CD4-positive, alpha-beta T cell treated with Interleukin-17A for 4 hours (primary cell): ENCODE results near the gene CKAP2.
"Not testable (repeated sequence)": the region's sequence is repeated elsewhere in the genome, so short reads cannot be mapped to it uniquely, and the experiment has no call there.

Experiments
- DNase-seq: peaks from one replicate; pipeline ENCODE4 v3.0.0-alpha.2; 2020; ENCODE audit warnings: mixed read lengths

CKAP2 gene

DNA sequence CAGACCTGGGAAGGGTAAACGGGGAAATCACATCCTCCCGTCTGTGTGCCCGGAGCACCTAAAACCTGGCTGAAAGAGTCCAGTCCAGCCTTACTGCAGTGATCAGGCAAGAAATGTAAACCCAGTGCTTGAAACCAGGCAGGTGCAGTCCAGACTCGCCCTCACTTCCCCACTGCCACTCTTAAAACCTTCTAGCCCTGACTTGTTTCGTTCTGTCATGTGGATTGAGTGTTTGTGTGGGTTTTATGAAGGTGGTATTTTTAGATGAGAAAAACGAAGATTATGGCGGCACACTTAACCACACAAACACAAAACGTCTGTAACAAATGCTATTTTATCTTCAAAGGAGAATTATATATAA lies 839 bp upstream of the CKAP2 start:
- DNase-seq, result peak; percentile 5

DNA sequence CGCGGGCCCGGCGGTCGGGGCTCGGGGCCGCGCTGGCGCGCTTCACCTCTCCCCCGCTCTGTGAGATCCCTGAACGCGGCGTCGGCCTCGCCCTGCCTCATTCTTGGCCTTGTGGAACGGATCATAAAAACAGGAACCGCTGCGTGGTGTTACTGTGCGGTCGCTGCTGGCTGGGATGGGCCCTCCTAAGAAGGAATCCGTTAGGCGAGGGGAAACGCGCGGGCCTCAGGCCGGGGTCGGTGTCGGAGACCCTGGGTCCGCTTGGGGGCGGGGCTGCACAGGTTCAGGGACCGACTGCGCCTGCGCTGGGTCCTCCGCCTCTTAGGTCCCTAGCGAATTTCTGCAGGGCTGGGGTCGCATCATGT lies 381 bp downstream of the CKAP2 start:
- peak; percentile 88 for DNase-seq

DNA sequence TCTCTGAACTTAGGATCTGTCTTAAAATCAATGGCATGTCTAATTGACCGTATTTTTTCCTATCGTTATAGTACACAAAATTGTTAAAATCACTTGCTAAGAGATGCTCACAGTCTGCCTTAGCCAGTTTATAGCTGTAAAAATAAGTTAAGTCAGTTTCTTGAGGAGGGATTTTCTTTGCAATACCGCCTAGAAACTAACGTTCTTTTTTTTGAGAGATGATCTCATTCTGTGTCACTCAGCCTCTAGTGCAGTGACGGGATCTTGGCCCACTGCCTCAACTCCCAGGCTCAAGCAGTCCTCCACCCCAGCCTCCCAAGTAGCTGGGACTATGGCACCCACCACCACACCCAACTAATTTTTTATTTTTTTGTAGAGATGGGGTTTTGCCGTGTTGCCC lies 4.4 kb downstream of the CKAP2 start:
- no peak for DNase-seq

DNA sequence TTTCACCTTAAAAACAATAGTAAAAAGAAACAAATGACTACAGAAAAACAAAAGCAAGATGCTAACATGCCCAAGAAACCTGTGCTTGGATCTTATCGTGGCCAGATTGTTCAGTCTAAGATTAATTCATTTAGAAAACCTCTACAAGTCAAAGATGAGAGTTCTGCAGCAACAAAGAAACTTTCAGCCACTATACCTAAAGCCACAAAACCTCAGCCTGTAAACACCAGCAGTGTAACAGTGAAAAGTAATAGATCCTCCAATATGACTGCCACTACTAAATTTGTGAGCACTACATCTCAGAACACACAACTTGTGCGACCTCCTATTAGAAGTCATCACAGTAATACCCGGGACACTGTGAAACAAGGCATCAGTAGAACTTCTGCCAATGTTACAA lies 6.0 kb downstream of the CKAP2 start:
- no peak for DNase-seq

DNA sequence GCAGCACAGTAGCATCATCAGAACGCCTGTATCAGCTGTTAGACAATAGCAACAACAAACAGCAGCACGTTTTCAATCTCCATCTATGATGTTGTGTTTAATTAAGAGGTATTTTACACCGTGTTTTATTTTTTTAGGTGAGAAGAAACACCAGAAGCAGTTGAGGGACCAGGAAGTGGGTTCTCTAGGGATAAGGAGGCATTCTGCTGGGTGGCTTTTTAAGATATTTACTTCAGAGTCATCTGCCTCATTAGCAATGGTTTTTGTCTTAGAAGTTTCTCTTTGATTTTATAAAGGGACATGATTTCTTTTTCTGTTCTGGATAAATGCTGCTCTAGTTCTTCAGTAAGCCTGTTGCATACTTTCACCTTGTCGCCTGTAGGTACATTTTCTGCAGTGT lies 8.2 kb downstream of the CKAP2 start:
- no peak for DNase-seq

DNA sequence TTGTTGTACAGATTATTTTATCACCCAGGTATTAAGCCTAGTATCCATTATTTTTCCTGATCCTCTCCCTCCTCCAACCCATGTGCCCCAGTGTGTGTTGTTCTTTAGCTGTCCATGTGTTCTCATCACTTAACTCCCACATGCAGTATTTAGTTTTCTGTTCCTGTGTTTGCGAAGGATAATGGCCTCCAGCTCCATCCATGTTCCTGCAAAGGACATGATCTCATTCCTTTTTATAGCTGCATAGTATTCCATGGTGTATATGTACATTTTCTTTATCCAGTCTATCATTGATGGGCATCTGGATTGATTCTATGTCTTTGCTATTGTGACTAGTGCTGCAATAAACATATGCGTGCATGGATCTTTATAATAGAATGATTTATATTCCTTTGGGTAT lies 13.2 kb downstream of the CKAP2 start:
- not testable (repeated sequence) for DNase-seq

DNA sequence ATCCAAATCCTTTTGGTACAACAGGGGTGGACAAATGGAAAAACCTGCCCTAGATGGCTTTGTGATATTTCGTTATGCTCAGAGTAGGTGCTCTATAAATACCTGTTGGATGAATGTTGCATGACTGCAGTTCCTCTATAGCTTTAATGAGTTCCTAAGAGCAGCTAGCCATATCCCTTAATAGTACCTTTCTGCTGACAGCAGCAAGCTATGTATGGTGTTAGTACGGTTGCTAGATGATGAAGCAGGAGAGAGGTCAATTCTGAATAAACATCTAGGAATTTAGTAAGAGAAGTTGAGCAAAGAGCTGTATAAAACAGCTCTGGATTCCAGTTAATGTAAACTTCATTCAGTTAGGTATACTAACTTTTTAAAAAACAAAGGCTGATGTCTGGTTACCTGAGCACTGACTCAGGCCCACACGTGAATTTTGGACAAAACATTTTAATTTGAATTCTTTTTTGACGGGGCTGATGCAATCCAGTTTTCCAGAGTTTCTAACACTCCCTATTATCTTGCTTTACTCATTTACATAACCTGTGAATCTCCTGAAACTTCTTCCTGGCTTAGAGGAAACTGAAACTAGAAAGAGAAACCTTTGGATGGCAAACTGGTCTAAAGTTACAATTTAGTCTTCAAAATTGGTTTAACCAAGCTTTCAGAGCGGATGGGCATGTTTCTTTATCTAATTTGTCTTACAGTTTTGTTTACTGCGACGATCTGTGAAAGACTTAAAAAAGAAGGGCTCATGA lies 25.6 kb downstream of the CKAP2 start:
- DNase-seq, result not testable (repeated sequence)

DNA sequence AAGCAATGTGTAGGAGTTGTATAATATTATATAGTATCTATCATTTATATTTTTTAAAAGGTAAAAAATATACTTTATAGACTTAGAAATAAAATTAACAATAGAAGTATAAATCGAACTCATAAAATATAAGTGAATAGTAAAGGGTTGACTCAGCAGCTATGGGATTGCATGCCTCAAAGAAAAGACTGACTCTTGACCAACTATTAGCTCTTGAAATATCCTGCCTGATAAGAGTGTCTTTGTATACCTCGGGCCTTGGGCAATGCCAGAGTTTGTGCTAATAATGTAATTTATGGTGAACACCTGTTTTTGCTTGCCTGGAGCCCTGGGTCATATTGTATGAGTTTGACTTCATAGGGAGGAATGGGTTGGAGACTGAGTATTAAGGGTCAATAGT lies 31.8 kb downstream of the CKAP2 start:
- not testable (repeated sequence) for DNase-seq

DNA sequence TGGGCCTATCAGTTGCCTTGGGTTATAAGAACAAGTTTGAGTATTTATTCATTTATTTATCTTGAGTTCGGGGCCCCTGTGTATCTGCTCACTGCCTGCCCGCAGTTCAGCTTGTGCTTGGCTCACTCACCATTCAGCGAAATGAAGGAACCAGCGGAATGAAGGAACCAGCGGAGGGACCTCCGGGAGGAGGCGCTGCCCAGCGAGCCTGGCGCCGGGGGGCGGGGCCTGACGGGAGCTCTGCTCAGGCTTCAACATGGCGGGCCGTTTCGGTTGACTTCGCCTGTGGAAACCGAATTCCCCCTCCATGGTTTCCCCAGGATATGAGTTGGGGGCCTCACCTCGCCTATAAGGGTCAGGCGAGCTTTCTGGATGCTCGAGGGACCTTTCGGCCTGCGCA lies 33.5 kb downstream of the CKAP2 start:
- DNase-seq, result not testable (repeated sequence)

DNA sequence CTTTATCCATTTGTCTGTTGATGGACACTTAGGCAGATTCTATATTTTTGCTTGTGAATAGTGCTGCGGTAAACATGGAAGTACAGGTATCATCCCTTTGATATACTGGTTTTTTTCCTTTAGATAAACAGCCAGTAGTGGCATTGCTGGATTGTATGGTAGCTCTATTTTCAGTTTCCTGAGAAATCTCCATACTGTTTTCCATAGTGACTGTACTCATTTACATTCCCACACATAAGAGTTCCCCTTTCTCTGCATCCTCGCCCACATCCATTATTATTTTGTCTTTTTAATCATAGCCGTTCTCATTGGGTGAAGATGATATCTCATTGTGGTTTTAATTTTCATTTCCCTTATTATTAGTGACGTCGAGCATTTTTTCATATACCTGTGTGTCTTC lies 35.7 kb downstream of the CKAP2 start:
- DNase-seq, result not testable (repeated sequence)

DNA sequence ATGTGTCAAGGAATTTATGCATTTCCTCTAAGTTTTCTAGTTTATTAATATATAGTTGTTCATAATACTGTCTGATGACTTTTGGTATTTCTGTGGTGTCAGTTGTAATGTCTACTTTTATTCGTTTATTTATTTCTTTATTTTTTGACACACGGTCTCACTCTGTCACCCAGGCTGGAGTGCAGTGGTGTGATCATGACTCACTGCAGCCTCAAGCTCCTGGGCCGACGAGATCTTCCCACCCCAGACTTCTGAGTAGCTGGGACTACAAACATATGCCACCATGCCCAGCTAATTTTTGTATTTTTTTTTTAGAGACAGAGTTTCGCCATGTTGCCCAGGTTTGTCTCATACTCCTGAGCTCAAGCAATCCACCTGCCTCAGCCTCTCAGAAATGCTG lies 39.0 kb downstream of the CKAP2 start:
- DNase-seq, result not testable (repeated sequence)

DNA sequence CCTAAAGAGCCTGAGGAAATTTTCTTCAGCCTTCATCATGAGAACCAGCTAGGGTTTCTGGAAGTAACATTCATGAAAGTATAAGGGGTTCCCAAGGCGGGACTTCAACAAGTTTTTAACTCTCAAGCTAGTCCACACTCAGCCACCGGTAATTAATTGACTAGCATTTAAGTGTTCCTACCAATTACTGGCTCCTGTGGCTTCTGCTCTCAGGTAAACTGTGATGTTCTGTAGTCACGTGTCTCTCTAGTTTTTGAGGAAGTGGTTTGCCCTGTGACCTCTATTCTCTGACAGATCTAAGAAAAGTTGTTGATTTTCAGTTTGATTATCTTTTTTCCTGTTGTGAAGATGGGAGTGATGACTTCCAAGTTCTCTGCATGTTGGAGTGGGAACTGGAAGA lies 42.7 kb downstream of the CKAP2 start:
- not testable (repeated sequence) for DNase-seq

DNA sequence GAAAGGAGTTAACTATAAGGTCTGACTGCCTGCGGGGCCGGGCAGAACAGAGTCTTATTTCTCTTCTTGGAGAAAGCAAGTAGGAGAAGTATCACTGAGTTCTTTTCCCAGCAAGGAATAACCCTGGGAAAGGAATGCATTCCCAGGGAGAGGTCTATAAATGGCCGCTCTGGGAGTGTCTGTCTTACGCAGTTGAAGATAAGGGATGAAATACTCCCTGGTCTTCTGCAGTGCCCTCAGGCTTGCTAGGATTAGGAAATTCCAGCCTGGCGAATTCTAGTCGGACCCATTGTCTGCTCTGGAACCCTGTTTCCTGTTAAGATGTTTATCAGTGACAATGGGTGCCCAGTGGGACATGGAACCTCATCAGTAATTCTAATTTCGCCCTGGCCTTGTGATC lies 47.0 kb downstream of the CKAP2 start:
- DNase-seq, result not testable (repeated sequence)

DNA sequence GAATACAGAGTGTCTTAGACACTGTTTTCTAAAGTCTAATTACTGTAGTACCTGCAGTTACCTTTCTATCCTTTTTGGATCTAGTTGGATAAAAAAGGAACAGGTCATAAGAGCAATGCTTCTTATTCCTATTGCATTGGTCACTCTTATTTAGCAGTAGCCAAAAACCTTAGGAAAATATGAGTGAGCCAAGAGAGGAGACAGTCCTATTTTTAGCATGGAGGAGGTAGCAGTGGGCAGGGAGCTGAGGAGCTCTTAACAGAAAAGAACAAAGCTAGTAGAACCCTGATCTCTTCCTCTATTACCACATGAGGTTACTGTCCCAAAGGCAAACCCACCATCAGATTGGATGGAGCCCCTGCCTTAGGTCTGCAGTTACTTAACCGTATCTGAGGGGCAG lies 50.6 kb downstream of the CKAP2 start:
- DNase-seq, result not testable (repeated sequence)

DNA sequence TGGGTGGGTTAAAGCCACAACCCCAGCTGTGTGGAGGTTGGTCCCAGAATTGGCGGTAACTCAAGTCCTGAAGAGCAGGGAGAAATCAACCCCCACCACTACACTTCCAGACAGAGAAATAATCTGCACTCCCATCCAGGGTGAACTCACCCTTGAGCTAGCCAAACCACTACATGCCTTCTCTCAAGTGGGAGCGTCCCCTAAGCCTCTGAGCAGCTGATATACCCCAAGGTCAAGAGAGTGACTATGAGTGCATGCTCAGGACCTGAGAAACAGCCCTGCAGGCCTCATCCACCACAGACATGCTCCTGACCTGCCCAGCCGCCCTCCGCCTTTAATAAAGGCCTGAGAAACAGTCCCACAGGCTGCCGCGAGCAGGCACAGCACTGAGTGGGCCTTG lies 54.3 kb downstream of the CKAP2 start:
- DNase-seq, result not testable (repeated sequence)

DNA sequence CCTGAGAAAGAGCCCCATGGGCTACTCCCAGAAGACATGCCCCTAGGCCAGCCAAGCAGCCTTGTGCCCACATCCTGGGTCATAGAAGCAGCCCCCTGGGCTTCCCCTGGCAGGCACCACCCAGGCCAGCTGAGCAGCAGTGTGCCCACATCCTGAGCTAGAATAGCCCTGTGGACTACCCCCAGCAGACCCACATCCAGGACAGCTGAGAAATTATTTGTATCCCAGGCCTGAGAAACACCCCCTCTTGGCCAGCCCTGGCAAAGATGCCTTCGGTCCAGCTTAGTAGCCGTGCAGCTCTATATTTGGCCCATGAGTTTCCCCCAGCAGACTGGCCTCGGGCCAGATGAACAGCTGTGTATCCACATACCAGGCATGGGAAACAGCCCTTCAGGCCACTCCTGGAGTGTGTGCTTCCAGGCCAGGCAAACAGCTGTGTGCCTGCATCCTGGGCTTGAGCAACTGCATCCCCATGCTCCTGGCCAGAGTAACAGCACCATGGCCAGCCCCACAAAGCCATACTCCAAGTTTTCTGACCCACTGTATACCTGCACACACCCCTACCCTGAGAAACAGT lies 55.0 kb downstream of the CKAP2 start:
- not testable (repeated sequence) for DNase-seq

DNA sequence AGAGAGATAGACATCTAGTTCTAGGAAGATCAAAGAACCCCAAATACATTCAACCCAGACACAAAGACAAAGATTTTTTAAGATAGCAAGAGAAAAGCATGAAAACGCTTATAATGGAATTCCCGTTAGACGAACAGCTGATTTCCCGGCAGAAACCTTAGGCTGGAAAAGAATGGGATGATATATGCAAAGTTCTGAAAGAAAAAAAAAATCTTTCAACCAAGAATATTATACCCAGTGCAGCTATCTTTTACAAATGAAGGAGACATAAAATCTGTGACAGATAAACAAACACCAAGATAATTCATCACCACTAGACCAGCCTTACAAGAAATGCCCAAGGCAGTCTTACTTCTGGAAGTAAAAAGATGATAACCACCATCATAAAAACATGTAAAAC lies 56.3 kb downstream of the CKAP2 start:
- DNase-seq, result not testable (repeated sequence)

DNA sequence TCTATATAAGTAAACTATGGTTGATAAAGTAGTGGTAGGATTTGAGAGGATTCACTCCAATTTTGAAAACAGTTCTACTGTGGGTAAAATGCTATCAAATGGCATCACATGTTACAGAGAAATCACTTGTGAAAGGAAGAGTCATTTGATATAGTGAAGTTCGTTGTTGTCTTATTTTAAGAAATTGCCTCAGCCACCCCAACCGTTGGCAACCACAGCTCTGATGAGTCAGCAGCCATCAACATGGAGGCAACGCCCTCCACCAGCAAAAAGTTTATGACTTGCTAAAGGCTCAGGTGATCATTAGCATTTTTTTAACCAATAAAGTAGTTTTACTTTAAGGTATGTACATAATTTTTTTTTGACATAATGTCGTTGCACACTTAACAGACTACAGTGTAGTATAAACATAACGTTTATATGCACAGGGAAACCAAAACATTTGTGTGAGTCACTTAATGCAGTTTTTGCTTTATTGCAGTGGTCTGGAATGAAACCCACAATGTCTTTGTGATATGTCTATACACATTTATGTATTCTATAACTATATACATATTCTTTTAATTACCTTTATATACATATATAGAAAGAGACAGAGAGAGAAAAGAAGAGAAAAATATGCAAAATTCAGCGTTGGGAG lies 58.8 kb downstream of the CKAP2 start:
- DNase-seq, result peak; percentile 4

DNA sequence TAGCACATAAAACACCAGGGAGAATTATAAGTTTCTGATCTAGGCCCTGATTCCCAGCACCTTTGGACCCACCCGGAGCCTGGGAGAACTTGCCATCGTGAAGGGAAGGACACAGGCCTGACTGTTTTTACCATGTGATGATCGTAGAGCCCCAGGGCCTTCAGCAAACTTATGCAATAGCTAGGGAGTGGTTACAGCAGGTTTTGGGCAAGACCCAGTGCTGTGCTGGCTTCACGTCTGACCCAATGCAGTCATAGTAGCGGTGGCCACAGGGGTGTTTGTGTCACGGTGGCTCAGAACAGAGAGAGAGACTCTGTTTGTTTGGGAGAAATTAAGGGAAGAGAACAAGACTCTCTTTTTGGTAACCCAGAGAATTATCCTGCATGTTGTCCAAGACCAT lies 68.0 kb downstream of the CKAP2 start:
- not testable (repeated sequence) for DNase-seq
